Activated naive CD4-positive, alpha-beta T cell (primary cell): ENCODE results near the gene HNRNPR.
"Not testable (repeated sequence)": the region's sequence is repeated elsewhere in the genome, so short reads cannot be mapped to it uniquely, and the experiment has no call there.

ENCODE experiments used
- DNase-seq, 4 experiments: peaks; one replicate each; lab custom pipeline; 2025; lab: John Stamatoyannopoulos, UW

The HNRNPR gene

GRCh38 chr1:23331713-23332112 lies 12.4 kb downstream of the HNRNPR start:
- no peak for DNase-seq

DNA sequence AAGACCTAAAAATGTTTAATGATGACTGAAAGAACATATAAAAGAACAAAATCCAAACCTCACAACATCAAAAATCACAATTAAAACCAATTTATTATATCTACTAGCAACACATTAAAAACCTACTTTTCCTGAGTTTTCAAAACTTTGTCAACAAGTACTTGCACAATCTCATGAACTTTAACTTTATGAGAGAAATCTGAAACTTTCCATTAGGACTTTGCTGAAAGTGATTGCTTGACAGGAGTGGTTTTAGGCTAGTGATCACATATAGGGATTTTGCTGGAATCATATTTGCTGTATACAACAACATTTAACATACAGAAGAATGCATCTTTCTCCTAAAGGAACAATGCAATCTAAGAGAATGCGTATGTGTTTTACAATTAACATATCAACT lies 13.2 kb downstream of the HNRNPR start:
- DNase-seq = no peak

- no peak for DNase-seq
These were observed 18.7 kb downstream of the HNRNPR start for GRCh38 chr1:23325393-23325792.

DNA sequence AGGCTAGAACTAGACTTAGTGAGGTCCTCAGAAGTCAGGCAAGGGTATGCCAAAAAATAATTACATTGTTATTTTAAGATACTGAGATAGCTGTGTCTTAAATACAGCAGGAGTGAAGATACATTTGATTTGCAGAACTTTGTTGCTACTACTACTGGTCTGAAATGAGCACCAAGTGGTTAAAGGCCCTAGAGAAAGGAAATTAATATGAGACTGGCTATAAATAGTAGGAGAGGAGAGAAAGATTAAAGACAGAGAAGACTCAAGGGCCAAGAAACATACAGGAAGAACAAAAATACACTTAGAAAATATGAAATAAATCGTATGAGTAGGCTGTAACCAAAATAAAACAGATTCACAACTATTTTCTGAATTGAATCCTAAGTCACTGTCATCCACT lies 21.3 kb downstream of the HNRNPR start:
- no peak for DNase-seq

- not testable (repeated sequence) for DNase-seq
These were observed 33.8 kb downstream of the HNRNPR start for GRCh38 chr1:23310280-23310679.

DNA sequence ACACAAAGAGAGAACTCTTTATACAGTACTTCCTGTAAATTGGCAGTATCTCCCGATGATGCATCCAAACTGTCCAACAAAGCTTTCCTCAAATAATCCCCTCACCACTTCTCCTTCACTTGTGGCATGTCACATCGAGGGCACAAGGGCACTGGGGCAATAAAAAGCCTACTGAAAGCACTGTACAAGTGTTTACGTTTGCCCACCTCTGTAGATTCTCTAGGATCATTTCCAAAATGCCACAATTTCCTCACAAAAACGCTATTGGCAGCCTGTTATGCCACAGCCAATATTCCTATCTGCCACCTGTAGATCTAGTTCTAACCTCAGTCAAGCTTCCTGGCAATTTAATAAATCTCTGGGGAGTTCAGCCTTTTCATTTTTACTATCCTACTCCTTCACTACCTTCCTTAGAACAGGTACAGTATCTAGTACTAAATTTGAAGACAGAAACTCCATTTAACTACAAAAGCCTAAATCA lies 39.9 kb downstream of the HNRNPR start:
- DNase-seq = no peak

DNA sequence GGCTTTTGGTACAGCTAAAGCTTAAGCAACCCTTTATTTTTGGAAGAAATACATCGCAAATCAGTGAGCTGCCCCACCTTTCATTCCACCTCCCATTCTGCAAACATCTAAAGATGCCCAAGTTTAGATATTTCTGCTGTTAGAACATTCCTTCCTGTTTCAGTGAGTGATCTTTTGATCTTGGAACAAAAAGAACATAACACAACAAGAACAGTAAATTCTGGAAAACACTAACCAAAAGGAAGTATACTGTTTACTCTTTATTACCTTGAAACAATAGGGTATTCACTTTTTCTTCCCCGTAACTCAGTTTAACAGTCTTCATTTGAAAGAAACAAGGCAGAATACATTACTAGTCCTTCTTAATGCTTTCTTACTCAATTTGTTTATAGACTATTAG lies 40.6 kb downstream of the HNRNPR start:
- DNase-seq = no peak

GRCh38 chr1:23296931-23297330 lies 47.2 kb downstream of the HNRNPR start:
- DNase-seq = no peak

DNA sequence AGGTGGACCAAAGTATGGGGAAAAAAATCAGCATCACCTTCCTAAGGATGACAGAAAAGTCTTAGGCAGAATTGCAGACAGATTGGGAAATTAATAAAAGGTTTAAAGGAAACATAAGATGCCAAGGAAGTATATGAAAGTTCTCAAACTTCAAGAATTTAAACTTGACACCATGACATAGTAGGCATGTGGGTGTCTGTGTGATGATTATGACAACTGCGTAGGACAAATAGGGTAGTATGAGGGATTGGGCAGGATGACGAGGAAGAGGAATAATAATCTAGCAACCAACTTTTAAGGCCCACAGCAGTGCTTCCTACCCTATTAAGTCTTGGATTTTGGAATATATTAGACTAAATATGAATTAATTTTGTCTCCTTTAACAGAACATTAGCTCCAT lies 52.4 kb downstream of the HNRNPR start:
- no peak for DNase-seq

GRCh38 chr1:23290836-23291565 lies 53.1 kb downstream of the HNRNPR start:
- no peak for DNase-seq

DNA sequence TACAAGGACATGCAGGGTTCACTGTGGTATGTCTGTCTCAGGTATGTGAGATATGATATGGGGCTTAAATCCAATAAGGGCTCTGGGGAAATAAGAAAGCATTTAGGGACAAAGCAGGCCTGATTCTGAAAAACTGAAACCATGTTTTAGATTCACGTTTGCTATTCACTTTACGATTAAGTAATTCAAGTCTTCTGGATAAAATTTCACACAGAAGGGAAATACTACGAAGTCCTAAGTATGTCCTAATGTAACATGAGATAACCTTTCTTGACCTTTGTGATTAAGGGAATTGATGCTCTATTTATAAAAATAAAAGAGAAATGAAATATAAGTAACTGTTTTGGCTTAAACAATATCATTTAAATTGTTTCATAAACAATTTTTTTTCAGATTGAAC lies 55.4 kb downstream of the HNRNPR start:
- DNase-seq = no peak

GRCh38 chr1:23288201-23288600 lies 55.9 kb downstream of the HNRNPR start:
- no peak for DNase-seq

- no peak for DNase-seq
These were observed 57.7 kb downstream of the HNRNPR start for GRCh38 chr1:23286401-23286800.

GRCh38 chr1:23283667-23284602 lies 60.1 kb downstream of the HNRNPR start:
- DNase-seq = no peak

DNA sequence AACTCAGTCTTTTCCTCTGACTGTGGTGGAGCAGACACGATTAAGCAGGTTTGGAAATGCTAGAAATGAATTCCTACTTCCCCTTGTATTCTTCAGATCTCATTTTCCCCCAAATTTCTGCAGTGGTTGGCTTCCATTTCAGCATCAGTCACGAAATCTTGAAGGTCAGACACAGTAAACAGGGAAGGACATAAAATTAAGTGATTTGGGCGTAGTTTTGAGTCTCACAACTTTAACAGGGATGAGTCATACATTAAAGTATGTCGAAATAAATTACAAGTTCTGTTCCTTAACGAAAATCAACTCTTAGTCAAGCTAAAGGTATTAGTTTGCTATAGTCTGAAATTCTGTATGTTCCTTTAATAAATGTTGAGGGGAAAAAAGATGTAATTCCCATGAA lies 61.1 kb downstream of the HNRNPR start:
- DNase-seq = no peak

DNA sequence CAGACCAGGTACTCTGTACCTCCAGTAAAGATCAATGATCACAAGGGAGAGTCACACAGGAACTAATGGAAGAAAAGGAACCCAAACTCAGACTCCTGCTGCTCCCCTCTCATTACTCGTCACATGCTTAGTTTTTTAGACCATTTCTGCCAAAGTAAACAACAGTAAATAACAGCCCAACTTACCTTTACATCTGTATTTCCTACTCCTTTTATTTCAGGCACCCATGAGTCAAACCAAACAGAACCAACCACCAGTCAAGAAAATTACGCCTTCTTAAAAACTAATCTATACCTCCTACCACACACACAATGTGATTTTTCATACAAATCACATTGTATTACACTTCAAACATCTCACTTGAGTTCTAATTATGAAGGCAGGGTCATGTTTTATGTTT lies 65.4 kb downstream of the HNRNPR start:
- DNase-seq = no peak

DNA sequence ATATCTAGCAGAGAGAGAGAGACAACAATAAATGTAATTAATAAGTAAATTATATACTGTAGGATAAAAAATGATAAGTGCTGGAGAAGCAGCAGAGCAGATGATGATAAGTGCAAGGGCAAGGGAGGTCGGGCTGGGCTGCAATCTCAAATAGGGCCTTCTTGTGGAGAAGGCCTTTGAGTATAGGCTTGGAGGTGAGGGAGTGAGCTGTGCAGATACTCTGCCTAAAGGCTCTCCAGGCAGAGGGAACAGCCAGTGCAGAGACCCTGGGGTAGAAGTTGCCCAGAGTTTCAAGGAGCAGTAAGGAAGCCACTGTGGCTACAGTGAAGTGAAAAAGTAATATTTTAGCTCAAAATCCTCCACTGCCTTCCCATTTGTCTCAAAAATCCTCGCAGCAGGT lies 67.6 kb downstream of the HNRNPR start:
- DNase-seq = no peak

GRCh38 chr1:23274134-23274505 lies 70.0 kb downstream of the HNRNPR start:
- DNase-seq = no peak

GRCh38 chr1:23273450-23274133 lies 70.5 kb downstream of the HNRNPR start:
- DNase-seq = no peak

- no peak for DNase-seq
These were observed 80.7 kb downstream of the HNRNPR start for GRCh38 chr1:23263380-23263887.

- DNase-seq = not testable (repeated sequence)
These were observed 86.0 kb downstream of the HNRNPR start for GRCh38 chr1:23258082-23258481.

DNA sequence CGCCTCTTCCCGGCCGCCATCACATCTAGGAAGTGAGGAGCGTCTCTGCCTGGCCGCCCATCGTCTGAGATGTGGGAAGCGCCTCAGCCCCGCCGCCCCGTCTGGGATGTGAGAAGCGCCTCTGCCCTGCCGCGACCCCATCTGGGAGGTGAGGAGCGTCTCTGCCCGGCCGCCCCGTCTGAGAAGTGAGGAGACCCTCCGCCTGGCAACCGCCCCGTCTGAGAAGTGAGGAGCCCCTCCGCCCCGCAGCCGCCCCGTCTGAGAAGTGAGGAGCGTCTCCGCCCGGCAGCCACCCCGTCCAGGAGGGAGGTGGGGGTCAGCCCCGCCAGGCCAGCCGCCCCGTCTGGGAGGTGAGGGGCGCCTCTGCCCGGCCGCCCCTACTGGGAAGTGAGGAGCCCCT lies 86.7 kb downstream of the HNRNPR start:
- DNase-seq = not testable (repeated sequence)
